ENCODE results near the gene GOSR1.
"Not testable (repeated sequence)": the region's sequence is repeated elsewhere in the genome, so short reads cannot be mapped to it uniquely, and the experiment has no call there.

Gene GOSR1

DNA sequence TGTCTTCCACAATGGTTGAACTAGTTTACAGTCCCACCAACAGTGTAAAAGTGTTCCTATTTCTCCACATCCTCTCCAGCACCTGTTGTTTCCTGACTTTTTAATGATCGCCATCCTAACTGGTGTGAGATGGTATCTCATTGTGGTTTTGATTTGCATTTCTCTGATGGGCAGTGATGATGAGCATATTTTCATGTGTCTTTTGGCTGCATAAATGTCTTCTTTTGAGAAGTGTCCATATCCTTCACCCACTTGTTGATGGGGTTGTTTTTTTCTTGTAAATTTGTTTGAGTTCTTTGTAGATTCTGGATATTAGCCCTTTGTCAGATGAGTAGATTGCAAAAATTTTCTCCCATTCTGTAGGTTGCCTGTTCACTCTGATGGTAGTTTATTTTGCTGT is 84.6 kb downstream of the GOSR1 start:
- H3K27ac ChIP-seq (ENCODE audit: low read length); DNase-seq (ENCODE audit: low read depth, low spot score); H3K4me1 ChIP-seq (ENCODE audit: control insufficient read depth, insufficient read depth, low read length); H3K27me3 ChIP-seq (ENCODE audit: control insufficient read depth, insufficient read depth, low read length); H3K9me3 ChIP-seq (ENCODE audit: control insufficient read depth, insufficient read depth, low read length); H3K36me3 ChIP-seq (ENCODE audit: control insufficient read depth, insufficient read depth, low read length); H3K4me3 ChIP-seq (ENCODE audit: low read length): not testable (repeated sequence)
- WGBS (ENCODE audit: insufficient coverage, insufficient read length) = no CpG with 5 or more reads among the region's 1 CpG

DNA sequence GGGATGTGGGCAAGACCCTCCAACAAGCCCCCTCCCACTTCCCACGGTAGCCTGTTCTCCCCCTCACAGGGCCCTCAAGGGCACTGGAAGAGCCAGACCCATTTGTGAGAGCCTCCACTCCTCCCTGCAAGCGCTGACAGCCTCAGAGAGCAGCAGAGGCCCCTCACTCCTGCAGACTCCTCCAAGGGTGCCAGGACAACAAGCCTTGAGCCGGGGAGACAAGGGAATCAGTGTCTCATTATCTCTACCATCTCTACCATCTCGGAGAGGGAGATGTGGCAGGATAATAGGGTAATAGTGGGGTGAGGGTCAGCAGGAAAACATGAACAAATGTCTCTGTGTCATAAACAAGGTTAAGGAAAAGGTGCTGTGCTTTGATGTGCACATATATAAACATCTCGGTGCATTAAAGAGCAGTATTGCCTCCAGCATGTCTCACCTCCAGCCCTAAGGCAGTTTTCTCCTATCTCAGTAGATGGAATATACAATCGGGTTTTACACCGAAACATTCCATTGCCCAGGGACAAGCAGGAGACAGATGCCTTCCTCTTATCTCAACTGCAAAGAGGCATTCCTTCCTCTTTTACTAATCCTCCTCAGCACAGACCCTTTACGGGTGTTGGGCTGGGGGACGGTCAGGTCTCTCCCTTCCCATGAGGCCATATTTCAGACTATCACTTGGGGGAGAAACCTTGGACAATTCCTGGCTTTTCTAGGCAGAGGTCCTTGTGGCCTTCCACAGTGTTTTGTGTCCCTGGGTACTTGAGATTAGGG is 86.1 kb downstream of the GOSR1 start:
- H3K4me3 ChIP-seq (ENCODE audit: low read length); H3K9me3 ChIP-seq (ENCODE audit: control insufficient read depth, insufficient read depth, low read length); H3K4me1 ChIP-seq (ENCODE audit: control insufficient read depth, insufficient read depth, low read length); DNase-seq (ENCODE audit: low read depth, low spot score); H3K27me3 ChIP-seq (ENCODE audit: control insufficient read depth, insufficient read depth, low read length); H3K27ac ChIP-seq (ENCODE audit: low read length); H3K36me3 ChIP-seq (ENCODE audit: control insufficient read depth, insufficient read depth, low read length): not testable (repeated sequence)
- no CpG with 5 or more reads among the region's 9 CpGs for WGBS (ENCODE audit: insufficient coverage, insufficient read length)

DNA sequence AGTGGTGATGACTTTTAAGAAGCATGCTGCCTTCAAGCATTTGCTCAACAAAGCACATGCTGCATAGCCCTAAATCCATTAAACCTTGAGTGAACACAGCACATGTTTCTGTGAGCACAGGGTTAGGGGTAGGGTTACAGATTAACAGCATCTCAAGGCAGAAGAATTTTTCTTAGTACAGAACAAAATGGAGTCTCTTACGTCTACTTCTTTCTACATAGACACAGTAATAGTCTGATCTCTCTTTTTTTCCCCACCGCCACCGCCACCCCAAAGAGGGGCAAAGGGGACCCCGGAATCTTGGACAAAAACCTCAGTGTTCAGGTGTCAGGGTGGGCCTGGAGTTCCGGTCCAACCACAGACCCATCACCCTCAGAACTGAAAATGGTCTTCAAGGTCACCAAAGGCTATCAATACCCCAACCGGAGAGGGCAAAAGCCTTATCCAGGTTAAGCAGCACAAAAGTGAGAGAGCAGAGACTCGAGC is 86.7 kb downstream of the GOSR1 start:
- not testable (repeated sequence) for H3K27me3 ChIP-seq (ENCODE audit: control insufficient read depth, insufficient read depth, low read length); DNase-seq (ENCODE audit: low read depth, low spot score); H3K4me3 ChIP-seq (ENCODE audit: low read length); H3K4me1 ChIP-seq (ENCODE audit: control insufficient read depth, insufficient read depth, low read length); H3K27ac ChIP-seq (ENCODE audit: low read length); H3K9me3 ChIP-seq (ENCODE audit: control insufficient read depth, insufficient read depth, low read length); H3K36me3 ChIP-seq (ENCODE audit: control insufficient read depth, insufficient read depth, low read length)
- WGBS (ENCODE audit: insufficient coverage, insufficient read length) = no CpG with 5 or more reads among the region's 7 CpGs

DNA sequence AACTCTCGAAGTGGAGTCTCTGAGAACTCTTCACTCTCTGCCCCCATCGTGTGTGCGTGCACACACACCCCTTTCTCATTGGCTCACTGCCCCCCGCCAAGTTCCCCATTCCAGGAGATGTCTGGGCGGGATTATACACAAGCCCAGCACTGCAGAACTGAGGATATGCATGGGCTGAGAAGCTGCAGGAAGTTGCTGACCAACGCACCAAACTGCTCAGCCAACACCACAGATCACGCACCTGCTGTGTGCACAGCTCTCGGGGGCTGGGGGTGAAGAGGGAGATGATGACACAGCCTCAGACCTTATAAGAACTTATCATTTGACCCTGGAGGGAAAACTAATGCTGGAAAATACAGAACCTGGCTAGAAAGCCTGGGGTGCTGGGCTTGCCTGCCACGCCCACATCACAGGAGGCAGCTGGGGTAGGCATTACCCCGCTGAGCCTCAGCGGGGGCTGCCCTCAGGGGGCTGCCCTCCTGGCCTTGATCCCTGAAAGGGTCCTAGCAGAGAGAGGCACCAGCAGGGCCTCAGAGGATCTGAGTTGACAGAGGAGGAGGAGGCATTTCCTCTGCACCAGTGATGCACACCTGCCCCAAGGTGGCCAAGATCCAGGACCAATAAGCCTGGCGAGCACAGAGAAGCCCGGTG is 87.3 kb downstream of the GOSR1 start:
- WGBS (ENCODE audit: insufficient coverage, insufficient read length) = no CpG with 5 or more reads among the region's 13 CpGs
- DNase-seq (ENCODE audit: low read depth, low spot score); H3K4me3 ChIP-seq (ENCODE audit: low read length); H3K27me3 ChIP-seq (ENCODE audit: control insufficient read depth, insufficient read depth, low read length); H3K4me1 ChIP-seq (ENCODE audit: control insufficient read depth, insufficient read depth, low read length); H3K9me3 ChIP-seq (ENCODE audit: control insufficient read depth, insufficient read depth, low read length); H3K27ac ChIP-seq (ENCODE audit: low read length); H3K36me3 ChIP-seq (ENCODE audit: control insufficient read depth, insufficient read depth, low read length): not testable (repeated sequence)

DNA sequence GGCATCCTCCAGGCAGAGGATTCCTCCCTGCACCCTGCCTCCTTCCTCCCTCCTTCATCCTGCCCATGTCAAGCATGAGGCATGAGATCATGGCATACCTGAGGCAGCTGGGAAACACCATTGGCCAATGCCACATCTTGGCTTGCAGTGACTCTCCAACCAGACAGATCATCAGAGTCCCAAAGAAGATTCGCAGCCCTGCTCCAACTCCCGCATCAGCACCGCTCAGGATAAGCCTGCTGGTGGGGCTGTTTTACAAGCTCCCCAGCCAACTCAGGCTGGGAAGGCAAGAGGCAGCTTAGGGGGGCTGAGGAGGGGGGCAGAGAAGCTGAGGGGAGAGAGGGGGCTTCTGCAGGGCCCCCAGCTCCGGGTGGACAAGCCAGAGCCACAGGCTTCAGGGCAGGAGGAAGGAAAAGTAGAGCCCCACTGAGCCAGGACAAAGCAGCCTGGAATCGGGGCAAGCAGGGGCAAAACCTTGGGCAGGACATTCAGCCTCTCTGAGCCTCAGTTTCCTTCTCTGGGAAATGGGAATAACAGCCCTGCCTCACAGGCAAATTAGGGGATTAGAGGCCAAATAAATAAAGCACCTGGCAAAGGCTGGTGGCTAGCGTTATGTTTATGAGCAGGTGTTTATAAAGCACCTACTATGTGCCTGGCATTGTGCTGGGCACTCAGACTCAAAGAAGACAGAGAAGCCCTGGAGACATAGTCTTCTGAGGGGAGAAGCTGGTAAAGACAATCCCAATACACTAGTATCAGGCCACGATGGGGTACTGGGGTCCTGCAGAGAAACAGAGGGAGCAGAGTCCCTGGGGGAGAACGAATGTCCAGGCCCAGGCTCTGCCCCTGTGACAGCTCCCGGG is 88.1 kb downstream of the GOSR1 start:
- no peaks in the 10 kb centered on the region for H3K9me3 ChIP-seq (ENCODE audit: control insufficient read depth, insufficient read depth, low read length)
- no peaks in the 10 kb centered on the region for H3K36me3 ChIP-seq (ENCODE audit: control insufficient read depth, insufficient read depth, low read length)
- no peak overlapping the region for H3K4me3 ChIP-seq (ENCODE audit: low read length)
- no CpG with 5 or more reads among the region's 9 CpGs for WGBS (ENCODE audit: insufficient coverage, insufficient read length)
- no peak for DNase-seq (ENCODE audit: low read depth, low spot score)
- peaks cover 3% of the 10 kb centered on the region; the same call in 1 of the 2 replicates for H3K4me1 ChIP-seq (ENCODE audit: control insufficient read depth, insufficient read depth, low read length)
- H3K27ac ChIP-seq (ENCODE audit: low read length) = no peak overlapping the region
- H3K27me3 ChIP-seq (ENCODE audit: control insufficient read depth, insufficient read depth, low read length) = no peaks in the 10 kb centered on the region

DNA sequence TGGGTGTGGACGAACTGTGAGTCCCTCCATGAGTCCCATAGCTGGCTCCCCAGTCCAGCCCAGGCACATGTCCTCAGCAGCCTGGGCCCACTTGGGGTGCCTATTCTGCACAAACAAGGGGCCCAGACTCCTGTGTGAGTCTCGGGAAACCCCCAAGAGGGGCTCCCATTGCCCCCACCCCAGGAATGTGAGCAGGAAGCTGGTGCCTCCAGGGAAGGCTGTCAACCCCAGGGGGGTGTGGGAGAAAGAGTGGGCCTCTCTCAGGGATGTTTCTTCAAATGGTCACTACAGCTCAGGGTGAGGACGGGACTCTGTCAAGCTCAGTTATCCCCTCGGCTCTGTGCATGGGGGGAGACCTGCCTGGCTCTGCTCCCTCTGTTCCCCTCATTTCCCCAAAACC is 88.9 kb downstream of the GOSR1 start:
- no CpG with 5 or more reads among the region's 4 CpGs for WGBS (ENCODE audit: insufficient coverage, insufficient read length)
- H3K27ac ChIP-seq (ENCODE audit: low read length); H3K36me3 ChIP-seq (ENCODE audit: control insufficient read depth, insufficient read depth, low read length); H3K4me1 ChIP-seq (ENCODE audit: control insufficient read depth, insufficient read depth, low read length); H3K27me3 ChIP-seq (ENCODE audit: control insufficient read depth, insufficient read depth, low read length); H3K9me3 ChIP-seq (ENCODE audit: control insufficient read depth, insufficient read depth, low read length); DNase-seq (ENCODE audit: low read depth, low spot score); H3K4me3 ChIP-seq (ENCODE audit: low read length): not testable (repeated sequence)

DNA sequence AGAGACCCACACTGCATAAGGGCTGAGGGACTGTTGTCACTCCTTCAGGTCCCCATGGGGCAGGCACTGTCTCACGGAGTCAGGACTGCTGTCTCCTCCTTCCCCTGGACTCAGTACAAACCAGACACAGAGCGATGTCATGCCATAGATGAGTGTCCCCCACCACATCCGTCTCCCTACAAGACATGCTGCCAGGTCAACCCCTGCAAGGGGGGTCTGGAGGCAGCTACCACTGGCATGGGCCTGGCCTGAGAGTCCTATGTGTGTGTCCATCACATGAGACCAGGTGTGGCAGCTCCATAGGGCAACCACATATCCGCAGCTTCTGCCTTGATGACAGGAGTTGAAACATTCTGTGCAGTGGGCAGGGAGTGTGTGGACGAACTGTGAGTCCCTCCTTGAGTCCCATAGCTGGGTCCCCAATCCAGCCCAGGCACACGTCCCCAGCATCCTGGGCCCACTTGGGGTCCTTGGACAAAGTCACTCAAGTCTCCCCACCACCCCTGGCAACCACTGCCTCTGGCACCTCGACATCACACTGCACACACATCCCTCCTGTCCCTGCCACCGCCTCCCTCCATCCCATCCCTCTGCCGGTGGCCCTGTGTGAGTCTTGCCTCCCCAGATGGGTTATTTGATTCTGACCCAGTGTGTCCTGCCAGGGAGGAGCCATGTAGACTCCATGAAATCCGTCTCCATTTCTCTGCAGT is 89.5 kb downstream of the GOSR1 start:
- no CpG with 5 or more reads among the region's 10 CpGs for WGBS (ENCODE audit: insufficient coverage, insufficient read length)
- H3K4me3 ChIP-seq (ENCODE audit: low read length); H3K9me3 ChIP-seq (ENCODE audit: control insufficient read depth, insufficient read depth, low read length); DNase-seq (ENCODE audit: low read depth, low spot score); H3K27me3 ChIP-seq (ENCODE audit: control insufficient read depth, insufficient read depth, low read length); H3K4me1 ChIP-seq (ENCODE audit: control insufficient read depth, insufficient read depth, low read length); H3K36me3 ChIP-seq (ENCODE audit: control insufficient read depth, insufficient read depth, low read length); H3K27ac ChIP-seq (ENCODE audit: low read length): not testable (repeated sequence)

DNA sequence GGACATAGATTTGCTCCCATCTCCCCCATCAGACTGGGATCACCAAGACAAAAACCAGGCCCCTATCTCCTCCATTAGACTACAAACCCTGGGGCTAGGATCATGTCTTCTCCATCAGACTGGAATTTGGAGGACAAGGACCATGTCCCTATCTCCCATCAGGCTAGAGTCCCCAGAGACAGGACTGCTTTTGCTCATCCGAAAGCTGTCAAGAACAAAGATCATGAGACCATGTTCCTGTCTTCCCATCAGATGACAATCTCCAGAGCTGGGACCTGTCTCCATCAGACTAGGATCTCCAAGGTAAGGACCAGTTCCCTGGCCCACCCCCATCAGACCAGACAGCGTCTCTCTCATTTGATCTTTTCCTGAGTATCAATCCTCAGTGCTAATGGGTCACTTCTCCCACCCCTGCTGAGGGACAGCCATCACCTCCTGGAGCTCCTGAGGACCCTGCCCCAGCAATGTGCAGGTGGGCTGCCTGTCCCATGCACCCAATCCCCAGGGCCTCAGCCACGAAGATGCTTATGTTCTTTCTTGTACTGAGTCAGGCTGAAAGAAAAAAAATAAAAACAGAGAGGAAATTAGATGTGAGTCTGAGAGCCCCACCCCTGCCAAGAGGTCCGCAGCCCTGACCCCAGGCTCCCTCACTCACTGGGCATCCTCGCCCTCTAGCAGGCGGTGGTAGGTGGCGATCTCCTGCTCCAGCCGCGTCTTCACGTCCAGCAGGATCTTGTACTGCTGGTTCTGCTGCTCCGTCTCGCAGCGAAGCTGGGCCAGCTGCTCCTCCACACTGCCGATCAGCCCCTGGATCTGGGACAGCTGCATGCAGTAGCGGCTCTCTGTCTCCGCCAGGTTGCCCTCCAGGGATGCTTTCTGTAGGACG is 90.3 kb downstream of the GOSR1 start:
- H3K4me3 ChIP-seq (ENCODE audit: low read length) = no peak overlapping the region
- no CpG with 5 or more reads among the region's 17 CpGs for WGBS (ENCODE audit: insufficient coverage, insufficient read length)
- H3K27ac ChIP-seq (ENCODE audit: low read length) = no peak overlapping the region
- H3K4me1 ChIP-seq (ENCODE audit: control insufficient read depth, insufficient read depth, low read length) = peaks cover 3% of the 10 kb centered on the region; the same call in 1 of the 2 replicates
- no peaks in the 10 kb centered on the region for H3K9me3 ChIP-seq (ENCODE audit: control insufficient read depth, insufficient read depth, low read length)
- no peaks in the 10 kb centered on the region for H3K27me3 ChIP-seq (ENCODE audit: control insufficient read depth, insufficient read depth, low read length)
- no peak for DNase-seq (ENCODE audit: low read depth, low spot score)
- no peaks in the 10 kb centered on the region for H3K36me3 ChIP-seq (ENCODE audit: control insufficient read depth, insufficient read depth, low read length)

DNA sequence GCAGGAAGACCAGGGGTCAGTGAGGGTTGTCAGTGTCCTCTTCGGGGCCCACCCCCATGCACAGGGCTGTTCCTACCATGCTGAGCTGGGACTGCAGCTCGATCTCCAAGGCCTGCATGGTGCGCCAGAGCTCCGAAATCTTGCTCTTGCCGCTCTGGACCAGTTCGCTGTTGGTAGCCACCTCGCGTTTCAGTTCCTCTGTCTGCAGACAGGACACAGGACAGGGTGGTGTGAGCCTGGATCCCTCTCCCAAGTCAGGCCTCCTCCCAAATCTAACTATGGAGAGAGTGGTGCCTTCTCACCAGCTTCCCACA is 90.9 kb downstream of the GOSR1 start:
- Histone ChIP-seq H3K27ac (ENCODE audit: low read length) (no peak overlapping the region), H3K27me3 (ENCODE audit: control insufficient read depth, insufficient read depth, low read length) (no peaks in the 10 kb centered on the region), H3K9me3 (ENCODE audit: control insufficient read depth, insufficient read depth, low read length) (no peaks in the 10 kb centered on the region), H3K36me3 (ENCODE audit: control insufficient read depth, insufficient read depth, low read length) (no peaks in the 10 kb centered on the region), H3K4me3 (ENCODE audit: low read length) (no peak overlapping the region), H3K4me1 (ENCODE audit: control insufficient read depth, insufficient read depth, low read length) (peaks cover 3% of the 10 kb centered on the region; the same call in 1 of the 2 replicates)
- DNase-seq (ENCODE audit: low read depth, low spot score) = no peak
- no CpG with 5 or more reads among the region's 8 CpGs for WGBS (ENCODE audit: insufficient coverage, insufficient read length)

All from iPS DF 6.9 (cell line).